ENCODE results near the gene BTBD18. TPM values are rescaled to one million over a fixed set of nuclear protein-coding genes. Genes with fewer than 3 reads are reported as not detected.

BTBD18 gene
- total and polyA plus RNA-seq, 2 of the 13 experiments (the other 11 are each of a cell fraction or from before 2014, with no cell fraction given): not detected

DNA sequence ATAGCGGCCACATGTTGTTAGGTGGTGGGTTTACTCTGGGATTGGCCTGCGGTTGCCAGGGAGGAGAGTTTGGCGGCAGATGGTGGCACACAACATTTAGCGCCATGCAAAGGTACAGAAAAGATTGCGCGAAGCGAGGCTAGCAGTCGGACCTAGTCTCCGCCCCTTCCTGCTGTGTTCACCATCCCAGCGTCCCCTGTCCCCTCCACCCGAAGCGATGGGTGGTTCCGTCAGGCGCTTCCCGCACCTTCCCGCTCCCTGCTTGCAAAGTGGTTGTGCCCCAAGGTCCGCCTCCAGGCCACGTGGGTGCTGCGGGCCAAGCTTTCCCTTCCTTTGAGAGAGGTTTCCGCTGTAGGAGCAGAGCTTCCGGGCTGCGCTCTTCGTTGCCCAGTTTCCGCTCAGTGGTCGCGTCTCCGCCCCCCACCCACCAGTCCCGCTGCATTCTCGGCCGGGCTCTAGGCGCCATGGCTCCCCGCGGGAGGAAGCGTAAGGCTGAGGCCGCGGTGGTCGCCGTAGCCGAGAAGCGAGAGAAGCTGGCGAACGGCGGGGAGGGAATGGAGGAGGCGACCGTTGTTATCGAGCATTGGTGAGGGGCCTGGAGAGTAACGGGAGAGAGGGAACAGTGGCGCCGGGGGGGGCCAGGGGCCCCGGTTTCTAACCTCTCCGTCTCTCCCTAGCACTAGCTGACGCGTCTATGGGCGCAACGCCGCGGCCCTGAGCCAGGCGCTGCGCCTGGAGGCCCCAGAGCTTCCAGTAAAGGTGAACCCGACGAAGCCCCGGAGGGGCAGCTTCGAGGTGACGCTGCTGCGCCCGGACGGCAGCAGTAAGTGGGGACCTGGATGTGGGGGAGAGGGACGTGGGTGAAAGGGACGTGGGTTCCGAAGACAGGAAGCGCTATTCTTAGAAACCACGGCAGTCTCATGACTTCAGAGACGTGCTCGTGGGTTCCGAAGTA, 10.2 kb downstream of the BTBD18 start, which contains the start of gene SELENOH (continued):
- TF ChIP-seq, protein P1, sequence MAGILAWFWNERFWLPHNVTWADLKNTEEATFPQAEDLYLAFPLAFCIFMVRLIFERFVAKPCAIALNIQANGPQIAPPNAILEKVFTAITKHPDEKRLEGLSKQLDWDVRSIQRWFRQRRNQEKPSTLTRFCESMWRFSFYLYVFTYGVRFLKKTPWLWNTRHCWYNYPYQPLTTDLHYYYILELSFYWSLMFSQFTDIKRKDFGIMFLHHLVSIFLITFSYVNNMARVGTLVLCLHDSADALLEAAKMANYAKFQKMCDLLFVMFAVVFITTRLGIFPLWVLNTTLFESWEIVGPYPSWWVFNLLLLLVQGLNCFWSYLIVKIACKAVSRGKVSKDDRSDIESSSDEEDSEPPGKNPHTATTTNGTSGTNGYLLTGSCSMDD (CRISPR knock-in tag; IDR thresholded peaks at IDR 0.05): no peak
- peak; percentile 77 for TF ChIP-seq HOXA3 (CRISPR knock-in tag; IDR thresholded peaks at IDR 0.05)
- no peak for TF ChIP-seq CHCHD3 (CRISPR knock-in tag; IDR thresholded peaks at IDR 0.05)
- no peak for TF ChIP-seq SATB2 (CRISPR knock-in tag; IDR thresholded peaks at IDR 0.05)
- peak; percentile 83; the same call in 1 of the 2 replicates for TF ChIP-seq ZNF792 (CRISPR knock-in tag; IDR thresholded peaks at IDR 0.05)
- 0 out of 2 replicates have a peak, but pooled peaks have one; percentile 62 for TF ChIP-seq ZNF224 (CRISPR knock-in tag; IDR thresholded peaks at IDR 0.05)
- peak; percentile 55 for TF ChIP-seq CREM (IDR thresholded peaks at IDR 0.05)
- TF ChIP-seq CREM (CRISPR knock-in tag; IDR thresholded peaks at IDR 0.05): no peak
- no peak for TF ChIP-seq NR2F6 (IDR thresholded peaks at IDR 0.05)
- peak; percentile 55; the same call in 1 of the 2 replicates for TF ChIP-seq NR2F6 (CRISPR knock-in tag; IDR thresholded peaks at IDR 0.05)
- TF ChIP-seq ZNF556 (CRISPR knock-in tag; IDR thresholded peaks at IDR 0.05; ENCODE audit: borderline replicate concordance): peak; percentile 79; the same call in 1 of the 2 replicates
- no peak for TF ChIP-seq LCORL (IDR thresholded peaks at IDR 0.05)
- TF ChIP-seq LCORL (CRISPR knock-in tag; IDR thresholded peaks at IDR 0.05): no peak
- peak; percentile 69; the same call in 1 of the 2 replicates for TF ChIP-seq SIN3A (IDR thresholded peaks at IDR 0.05; ENCODE audit: borderline replicate concordance, low read depth, low read length)
- TF ChIP-seq CBFB (CRISPR knock-in tag; IDR thresholded peaks at IDR 0.05): peak; percentile 45; the same call in 1 of the 2 replicates
- TF ChIP-seq, protein P2, sequence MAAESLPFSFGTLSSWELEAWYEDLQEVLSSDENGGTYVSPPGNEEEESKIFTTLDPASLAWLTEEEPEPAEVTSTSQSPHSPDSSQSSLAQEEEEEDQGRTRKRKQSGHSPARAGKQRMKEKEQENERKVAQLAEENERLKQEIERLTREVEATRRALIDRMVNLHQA (CRISPR knock-in tag; IDR thresholded peaks at IDR 0.05): no peak
- TF ChIP-seq FOXA1 (IDR thresholded peaks at IDR 0.05): no peak
- no peak for TF ChIP-seq FOXA1 (CRISPR knock-in tag; IDR thresholded peaks at IDR 0.05)
- TF ChIP-seq RBM39 (IDR thresholded peaks at IDR 0.05; ENCODE audit: low read depth, low read length, poor library complexity, severe bottlenecking): peak; percentile 90
- TF ChIP-seq PHF20 (CRISPR knock-in tag; IDR thresholded peaks at IDR 0.05): peak; percentile 95
- TF ChIP-seq, protein P3, sequence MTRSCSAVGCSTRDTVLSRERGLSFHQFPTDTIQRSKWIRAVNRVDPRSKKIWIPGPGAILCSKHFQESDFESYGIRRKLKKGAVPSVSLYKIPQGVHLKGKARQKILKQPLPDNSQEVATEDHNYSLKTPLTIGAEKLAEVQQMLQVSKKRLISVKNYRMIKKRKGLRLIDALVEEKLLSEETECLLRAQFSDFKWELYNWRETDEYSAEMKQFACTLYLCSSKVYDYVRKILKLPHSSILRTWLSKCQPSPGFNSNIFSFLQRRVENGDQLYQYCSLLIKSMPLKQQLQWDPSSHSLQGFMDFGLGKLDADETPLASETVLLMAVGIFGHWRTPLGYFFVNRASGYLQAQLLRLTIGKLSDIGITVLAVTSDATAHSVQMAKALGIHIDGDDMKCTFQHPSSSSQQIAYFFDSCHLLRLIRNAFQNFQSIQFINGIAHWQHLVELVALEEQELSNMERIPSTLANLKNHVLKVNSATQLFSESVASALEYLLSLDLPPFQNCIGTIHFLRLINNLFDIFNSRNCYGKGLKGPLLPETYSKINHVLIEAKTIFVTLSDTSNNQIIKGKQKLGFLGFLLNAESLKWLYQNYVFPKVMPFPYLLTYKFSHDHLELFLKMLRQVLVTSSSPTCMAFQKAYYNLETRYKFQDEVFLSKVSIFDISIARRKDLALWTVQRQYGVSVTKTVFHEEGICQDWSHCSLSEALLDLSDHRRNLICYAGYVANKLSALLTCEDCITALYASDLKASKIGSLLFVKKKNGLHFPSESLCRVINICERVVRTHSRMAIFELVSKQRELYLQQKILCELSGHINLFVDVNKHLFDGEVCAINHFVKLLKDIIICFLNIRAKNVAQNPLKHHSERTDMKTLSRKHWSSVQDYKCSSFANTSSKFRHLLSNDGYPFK (CRISPR knock-in tag; IDR thresholded peaks at IDR 0.05; ENCODE audit: borderline replicate concordance): peak; percentile 83; the same call in 1 of the 2 replicates
- TF ChIP-seq, protein P4, sequence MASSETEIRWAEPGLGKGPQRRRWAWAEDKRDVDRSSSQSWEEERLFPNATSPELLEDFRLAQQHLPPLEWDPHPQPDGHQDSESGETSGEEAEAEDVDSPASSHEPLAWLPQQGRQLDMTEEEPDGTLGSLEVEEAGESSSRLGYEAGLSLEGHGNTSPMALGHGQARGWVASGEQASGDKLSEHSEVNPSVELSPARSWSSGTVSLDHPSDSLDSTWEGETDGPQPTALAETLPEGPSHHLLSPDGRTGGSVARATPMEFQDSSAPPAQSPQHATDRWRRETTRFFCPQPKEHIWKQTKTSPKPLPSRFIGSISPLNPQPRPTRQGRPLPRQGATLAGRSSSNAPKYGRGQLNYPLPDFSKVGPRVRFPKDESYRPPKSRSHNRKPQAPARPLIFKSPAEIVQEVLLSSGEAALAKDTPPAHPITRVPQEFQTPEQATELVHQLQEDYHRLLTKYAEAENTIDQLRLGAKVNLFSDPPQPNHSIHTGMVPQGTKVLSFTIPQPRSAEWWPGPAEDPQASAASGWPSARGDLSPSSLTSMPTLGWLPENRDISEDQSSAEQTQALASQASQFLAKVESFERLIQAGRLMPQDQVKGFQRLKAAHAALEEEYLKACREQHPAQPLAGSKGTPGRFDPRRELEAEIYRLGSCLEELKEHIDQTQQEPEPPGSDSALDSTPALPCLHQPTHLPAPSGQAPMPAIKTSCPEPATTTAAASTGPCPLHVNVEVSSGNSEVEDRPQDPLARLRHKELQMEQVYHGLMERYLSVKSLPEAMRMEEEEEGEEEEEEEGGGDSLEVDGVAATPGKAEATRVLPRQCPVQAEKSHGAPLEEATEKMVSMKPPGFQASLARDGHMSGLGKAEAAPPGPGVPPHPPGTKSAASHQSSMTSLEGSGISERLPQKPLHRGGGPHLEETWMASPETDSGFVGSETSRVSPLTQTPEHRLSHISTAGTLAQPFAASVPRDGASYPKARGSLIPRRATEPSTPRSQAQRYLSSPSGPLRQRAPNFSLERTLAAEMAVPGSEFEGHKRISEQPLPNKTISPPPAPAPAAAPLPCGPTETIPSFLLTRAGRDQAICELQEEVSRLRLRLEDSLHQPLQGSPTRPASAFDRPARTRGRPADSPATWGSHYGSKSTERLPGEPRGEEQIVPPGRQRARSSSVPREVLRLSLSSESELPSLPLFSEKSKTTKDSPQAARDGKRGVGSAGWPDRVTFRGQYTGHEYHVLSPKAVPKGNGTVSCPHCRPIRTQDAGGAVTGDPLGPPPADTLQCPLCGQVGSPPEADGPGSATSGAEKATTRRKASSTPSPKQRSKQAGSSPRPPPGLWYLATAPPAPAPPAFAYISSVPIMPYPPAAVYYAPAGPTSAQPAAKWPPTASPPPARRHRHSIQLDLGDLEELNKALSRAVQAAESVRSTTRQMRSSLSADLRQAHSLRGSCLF (CRISPR knock-in tag; IDR thresholded peaks at IDR 0.05; ENCODE audit: borderline replicate concordance): no peak

Measured in HepG2 (cell line).